BJ (cell line): ENCODE data around the gene ARL11. TPM values are rescaled to one million over a fixed set of nuclear protein-coding genes. Genes with fewer than 3 reads are reported as not detected.
A peak's percentile ranks its signal among the peaks of the same experiment; 100 is the strongest.

ENCODE experiments used
- CTCF ChIA-PET: fragments of 350-600 bp; formaldehyde crosslinking; extraction: SDS; loops from one replicate; lab custom pipeline; 2021; ENCODE audit warnings: antibody characterized with exemption, inconsistent platforms; lab: Yijun Ruan, JAX
- POLR2A ChIA-PET: fragments of 300-600 bp; sonication (Branson Sonifier 250); formaldehyde crosslinking; extraction: SDS; loops from one replicate; lab custom pipeline; 2021; ENCODE audit warnings: antibody characterized with exemption; lab: Charles Lee
- DNase-seq: peaks from one replicate; pipeline ENCODE4 v3.0.0-alpha.2; 2011; ENCODE audit warnings: low read depth
- H3K27me3 ChIP-seq: 2 replicates; pipeline ENCODE4 v1.6.0; 2011; ENCODE audit warnings: low read length; ENCODE audit not compliant: control insufficient read depth, insufficient read depth
- H3K36me3 ChIP-seq: 2 replicates; pipeline ENCODE4 v1.5.1; 2011; ENCODE audit warnings: low read length; ENCODE audit not compliant: control insufficient read depth, insufficient read depth
- H3K4me3 ChIP-seq: 2 replicates; pipeline ENCODE4 v1.5.1; 2011; ENCODE audit warnings: low read depth, mild to moderate bottlenecking, control low read depth, low read length
- polyA minus RNA-seq: library from RNA; depleted of rRNA, polyadenylated mRNA; stranded (reverse); fragments of >200 nt; gene quantifications from 2 replicates; pipeline ENCODE4 v1.2.3, GENCODE V29; 2011; rRNA and poly(A)+ RNA removed
- polyA plus RNA-seq: library from polyadenylated mRNA; depleted of rRNA; stranded (reverse); fragments of >200 nt; gene quantifications from 2 replicates; pipeline ENCODE4 v1.2.3, GENCODE V29; 2011; rRNA removed
- TF ChIP-seq, protein P1 (sequence below): IDR thresholded peaks from 2 replicates; pipeline ENCODE4 v1.5.1; 2011; ENCODE audit warnings: low read depth, mild to moderate bottlenecking, control low read depth, inconsistent platforms, low read length, moderate library complexity; ENCODE audit not compliant: insufficient read depth

The ARL11 gene
- not detected in 2 replicates for polyA plus RNA-seq
- not detected in 2 replicates for polyA minus RNA-seq

DNA sequence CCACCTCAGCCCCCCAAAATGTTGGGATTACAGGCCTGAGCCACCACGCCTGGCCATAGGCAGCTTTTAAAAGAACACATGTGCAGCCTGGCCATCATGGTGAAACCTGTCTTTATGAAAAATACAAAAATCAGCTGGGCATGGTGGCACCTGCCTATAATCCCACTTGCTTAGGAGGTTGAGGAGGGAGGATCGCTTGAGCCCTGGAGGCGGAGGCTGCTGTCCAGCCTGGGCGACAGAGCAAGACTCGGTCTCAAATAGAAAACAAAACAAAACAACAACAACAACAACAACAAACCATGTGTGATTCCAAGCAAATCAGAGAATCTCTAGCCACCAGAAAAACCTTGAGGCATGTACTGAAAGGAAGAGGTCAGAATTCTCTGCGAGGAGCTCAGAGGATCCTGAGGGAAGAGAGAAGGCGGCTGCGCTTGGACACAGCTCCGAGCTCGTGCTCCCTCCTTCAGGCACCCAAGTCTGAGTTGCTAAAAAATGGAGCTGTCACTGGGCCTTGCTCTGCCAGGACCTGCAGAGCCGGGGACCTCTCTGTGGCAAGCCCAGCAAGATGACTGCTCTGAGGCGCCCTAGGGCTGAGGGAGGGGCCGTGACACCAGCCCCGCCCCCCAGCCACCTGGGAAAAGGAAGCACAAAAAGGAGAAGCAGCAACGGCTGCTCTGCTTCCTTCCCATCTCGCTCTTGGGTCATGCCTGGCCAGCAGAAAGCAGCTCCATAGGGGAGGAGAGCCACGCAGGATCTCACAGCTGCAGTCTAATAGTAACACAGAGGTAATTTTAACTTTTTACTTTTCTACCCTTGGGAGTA, at the start of gene ARL11:
TSS of gene ARL11 (plus strand) at position 677 of the 822 bp plus-strand sequence. CDS start 1,941 bp downstream, outside the sequence.
- ChIA-PET POLR2A (no interaction called here), CTCF (no interaction called here)
- Histone ChIP-seq H3K27me3 (no peaks in the 10 kb centered on the region), H3K4me3 (no peak within 1 kb of the TSS), H3K36me3 (no peaks in the 10 kb centered on the region)
- no peak for DNase-seq
- TF ChIP-seq, protein P1, sequence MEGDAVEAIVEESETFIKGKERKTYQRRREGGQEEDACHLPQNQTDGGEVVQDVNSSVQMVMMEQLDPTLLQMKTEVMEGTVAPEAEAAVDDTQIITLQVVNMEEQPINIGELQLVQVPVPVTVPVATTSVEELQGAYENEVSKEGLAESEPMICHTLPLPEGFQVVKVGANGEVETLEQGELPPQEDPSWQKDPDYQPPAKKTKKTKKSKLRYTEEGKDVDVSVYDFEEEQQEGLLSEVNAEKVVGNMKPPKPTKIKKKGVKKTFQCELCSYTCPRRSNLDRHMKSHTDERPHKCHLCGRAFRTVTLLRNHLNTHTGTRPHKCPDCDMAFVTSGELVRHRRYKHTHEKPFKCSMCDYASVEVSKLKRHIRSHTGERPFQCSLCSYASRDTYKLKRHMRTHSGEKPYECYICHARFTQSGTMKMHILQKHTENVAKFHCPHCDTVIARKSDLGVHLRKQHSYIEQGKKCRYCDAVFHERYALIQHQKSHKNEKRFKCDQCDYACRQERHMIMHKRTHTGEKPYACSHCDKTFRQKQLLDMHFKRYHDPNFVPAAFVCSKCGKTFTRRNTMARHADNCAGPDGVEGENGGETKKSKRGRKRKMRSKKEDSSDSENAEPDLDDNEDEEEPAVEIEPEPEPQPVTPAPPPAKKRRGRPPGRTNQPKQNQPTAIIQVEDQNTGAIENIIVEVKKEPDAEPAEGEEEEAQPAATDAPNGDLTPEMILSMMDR: no peak

GRCh38 chr13:49579501-49579900, 48.8 kb upstream of the ARL11 start:
- CTCF ChIA-PET: interaction anchor here (1.3 kb wide), 1 partner anchor 20 kb away, joined by 3 read pairs; no protein-coding TSS in a partner anchor
- TF ChIP-seq, protein P1: no peak
- POLR2A ChIA-PET: no interaction called here
- H3K36me3 ChIP-seq: no peaks in the 10 kb centered on the region; the same call in 1 of the 2 replicates
- DNase-seq: no peak
- no peaks in the 10 kb centered on the region for H3K27me3 ChIP-seq
- H3K4me3 ChIP-seq: no peak overlapping the region

- POLR2A ChIA-PET: no interaction called here
These were observed 47.2 kb upstream of the ARL11 start for GRCh38 chr13:49580980-49581680.

DNA sequence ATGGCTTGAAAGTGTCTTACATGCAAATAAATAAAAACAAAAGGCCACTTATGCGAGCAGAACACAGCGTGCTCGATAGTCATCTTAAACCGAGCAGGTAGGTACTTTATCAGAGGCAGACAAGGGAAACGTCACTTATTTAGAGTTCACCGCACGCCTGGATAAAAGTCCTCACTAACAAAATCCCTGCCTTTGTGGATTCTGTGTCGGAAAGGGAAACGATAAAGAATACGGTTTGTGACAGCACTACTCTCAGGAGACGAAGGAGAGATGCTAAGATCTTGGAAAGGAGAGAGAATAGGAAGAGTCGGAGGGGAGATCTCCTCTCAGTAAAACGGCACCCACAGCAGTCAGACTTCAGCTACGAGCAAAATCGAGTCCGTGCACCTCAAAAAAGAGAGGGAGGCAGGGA, 43.5 kb upstream of the ARL11 start:
- ChIA-PET CTCF (no interaction called here), POLR2A (no interaction called here)
- Histone ChIP-seq H3K27me3 (no peaks in the 10 kb centered on the region), H3K36me3 (no peaks in the 10 kb centered on the region), H3K4me3 (peak overlapping the region; percentile 86)
- no peak for DNase-seq
- TF ChIP-seq, protein P1: no peak

More at GRCh38 chr13:49580980-49581680, 47.2 kb upstream of the ARL11 start:
- TF ChIP-seq, protein P1: no peak
- H3K4me3 ChIP-seq: no peak overlapping the region
- CTCF ChIA-PET: interaction anchor here (1.3 kb wide), 1 partner anchor 53 kb away, joined by 3 read pairs; no protein-coding TSS in a partner anchor
- no peaks in the 10 kb centered on the region for H3K27me3 ChIP-seq
- H3K36me3 ChIP-seq: no peaks in the 10 kb centered on the region; the same call in 1 of the 2 replicates
- no peak for DNase-seq
